Calu3 (cell line): Measurements from ENCODE around the gene PDXDC1. TPM values are rescaled to one million over a fixed set of nuclear protein-coding genes. Genes with fewer than 3 reads are reported as not detected.

Source experiments
- BruUV-seq: library from RNA; stranded (reverse); fragments of 400-500 nt; replicated peaks from 2 replicates; lab custom pipeline; 2021; lab: Mats Ljungman, UMichigan
- CTCF ChIA-PET: fragments of 300-600 bp; sonication (Branson Sonifier 250); formaldehyde crosslinking; loops from one replicate; lab custom pipeline; 2022; ENCODE audit warnings: antibody characterized with exemption; lab: Charles Lee
- DNase-seq: peaks from one replicate; pipeline ENCODE4 v3.0.0; 2022
- H3K27ac Mint-ChIP-seq: one replicate; pipeline ENCODE4 v1.8.0; 2022; ENCODE audit warnings: mixed read lengths; ENCODE audit not compliant: unreplicated experiment
- H3K27me3 Mint-ChIP-seq: one replicate; pipeline ENCODE4 v1.8.0; 2022; ENCODE audit warnings: mixed read lengths; ENCODE audit not compliant: unreplicated experiment
- H3K36me3 Mint-ChIP-seq: one replicate; pipeline ENCODE4 v1.8.0; 2022; ENCODE audit warnings: mild to moderate bottlenecking, moderate library complexity, mixed read lengths; ENCODE audit not compliant: insufficient read depth, unreplicated experiment
- H3K4me1 Mint-ChIP-seq: one replicate; pipeline ENCODE4 v1.8.0; 2022; ENCODE audit warnings: mild to moderate bottlenecking, low read depth, mixed read lengths; ENCODE audit not compliant: unreplicated experiment
- H3K4me3 Mint-ChIP-seq: one replicate; pipeline ENCODE4 v1.8.0; 2022; ENCODE audit warnings: mild to moderate bottlenecking, low read depth, moderate library complexity, mixed read lengths; ENCODE audit not compliant: unreplicated experiment
- H3K9me3 Mint-ChIP-seq: one replicate; pipeline ENCODE4 v1.8.0; 2022; ENCODE audit warnings: low read depth, mixed read lengths; ENCODE audit not compliant: unreplicated experiment
- CTCF ChIP-seq: fragments of 200-600 bp; IDR thresholded peaks from one replicate; pipeline ENCODE4 v1.8.0; 2022; ENCODE audit warnings: antibody characterized with exemption; ENCODE audit not compliant: unreplicated experiment
- intact Hi-C: fragments of 100-400 bp; cut with micrococcal nuclease; formaldehyde crosslinking; loops from one replicate; pipeline ENCODE4 v1.10.0; 2022; ENCODE audit not compliant: unreplicated experiment
- total RNA-seq: library from RNA; stranded (reverse); gene quantifications from 2 replicates; pipeline ENCODE4 v1.2.3, GENCODE V29; 2022

PDXDC1 gene
- total RNA-seq, 1 experiment from 2014 or later: 171 TPM

GRCh38 chr16:15037003-15037402 lies 62.2 kb downstream of the PDXDC1 start:
- intact Hi-C loops: no loop called here
- peaks cover 52% of the 10 kb centered on the region for H3K36me3 Mint-ChIP-seq
- H3K27me3 Mint-ChIP-seq: no peaks in the 10 kb centered on the region
- BruUV-seq: no TSS peak
- CTCF ChIA-PET: no interaction called here
- no peak for DNase-seq
- H3K9me3 Mint-ChIP-seq: no peaks in the 10 kb centered on the region
- TF ChIP-seq CTCF: no peak
- no peak overlapping the region for H3K27ac Mint-ChIP-seq
- no peaks in the 10 kb centered on the region for H3K4me1 Mint-ChIP-seq
- H3K4me3 Mint-ChIP-seq: no peak overlapping the region

GRCh38 chr16:15037745-15038144 lies 62.9 kb downstream of the PDXDC1 start:
- H3K4me1 Mint-ChIP-seq: no peaks in the 10 kb centered on the region
- no peaks in the 10 kb centered on the region for H3K27me3 Mint-ChIP-seq
- H3K9me3 Mint-ChIP-seq: no peaks in the 10 kb centered on the region
- TSS peak; percentile 19 for BruUV-seq
- H3K4me3 Mint-ChIP-seq: no peak overlapping the region
- H3K27ac Mint-ChIP-seq: no peak overlapping the region
- intact Hi-C loops: no loop called here
- CTCF ChIA-PET: no interaction called here
- H3K36me3 Mint-ChIP-seq: peaks cover 56% of the 10 kb centered on the region
- TF ChIP-seq CTCF: no peak
- no peak for DNase-seq

- no peaks in the 10 kb centered on the region for H3K9me3 Mint-ChIP-seq
- H3K4me1 Mint-ChIP-seq: no peaks in the 10 kb centered on the region
- CTCF ChIA-PET: no interaction called here
- H3K36me3 Mint-ChIP-seq: peaks cover 52% of the 10 kb centered on the region
- intact Hi-C loops: no loop called here
- no TSS peak for BruUV-seq
- DNase-seq: no peak
- no peak overlapping the region for H3K4me3 Mint-ChIP-seq
- H3K27me3 Mint-ChIP-seq: no peaks in the 10 kb centered on the region
- H3K27ac Mint-ChIP-seq: no peak overlapping the region
- TF ChIP-seq CTCF: no peak
Observed at GRCh38 chr16:15038689-15039088, 63.9 kb downstream of the PDXDC1 start.

GRCh38 chr16:15041271-15042004 lies 66.6 kb downstream of the PDXDC1 start:
- no peaks in the 10 kb centered on the region for H3K27me3 Mint-ChIP-seq
- no peak overlapping the region for H3K27ac Mint-ChIP-seq
- BruUV-seq: no TSS peak
- H3K36me3 Mint-ChIP-seq: peaks cover 43% of the 10 kb centered on the region
- intact Hi-C loops: no loop called here
- no peaks in the 10 kb centered on the region for H3K4me1 Mint-ChIP-seq
- DNase-seq: no peak
- no peaks in the 10 kb centered on the region for H3K9me3 Mint-ChIP-seq
- no peak overlapping the region for H3K4me3 Mint-ChIP-seq
- CTCF ChIA-PET: no interaction called here
- TF ChIP-seq CTCF: no peak
